Stomach (tissue), 9 donors: ENCODE measurements around the gene PPP4C. TPM values are rescaled to one million over a fixed set of nuclear protein-coding genes. Genes with fewer than 3 reads are reported as not detected.
"Not testable (repeated sequence)": the region's sequence is repeated elsewhere in the genome, so short reads cannot be mapped to it uniquely, and the experiment has no call there.

ENCODE experiments used
- DNase-seq, 2 donors: peaks; one replicate each; pipeline versions ENCODE4 v3.0.0 to v3.0.0-alpha.2; 2013 to 2019
- H3K27ac ChIP-seq, 5 donors: fragments of 200-600 bp in 4 of 5; sonication (generic) in 4 of 5; one replicate each; pipeline ENCODE4 v1.5.1; 2013 to 2019; ENCODE audit warnings: mild to moderate bottlenecking in 1 of 5, moderate library complexity in 1 of 5
- H3K27me3 ChIP-seq, 3 donors: fragments of 200-600 bp; sonication (generic); one replicate each; pipeline ENCODE4 v1.5.1; 2017 to 2019; ENCODE audit warnings: mixed run types in 1 of 3
- H3K36me3 ChIP-seq, 4 donors: fragments of 200-600 bp; sonication (generic); 1 replicate in 3 of 4; 2 replicates in 1 of 4; pipeline ENCODE4 v1.5.1; 2016 to 2019
- H3K4me1 ChIP-seq, 4 donors: fragments of 200-600 bp; sonication (generic); one replicate each; pipeline ENCODE4 v1.5.1; 2016 to 2019
- H3K4me3 ChIP-seq, 4 donors: fragments of 200-600 bp; sonication (generic) in 3 of 4; one replicate each; pipeline ENCODE4 v1.5.1; 2016 to 2019; ENCODE audit warnings: mild to moderate bottlenecking in 1 of 4
- H3K9me3 ChIP-seq, 4 donors: fragments of 200-600 bp; sonication (generic); one replicate each; pipeline ENCODE4 v1.5.1; 2016 to 2019
- CTCF ChIP-seq, 7 experiments: fragments of 450-650 bp in 4 of 7; fragments of 200-600 bp in 3 of 7; sonication (generic) in 3 of 7; IDR thresholded peaks; one replicate each; pipeline ENCODE4 v1.5.1; 2016 to 2019; ENCODE audit warnings: antibody characterized with exemption in 7 of 7, control low read depth in 2 of 7, mild to moderate bottlenecking in 1 of 7
- EP300 ChIP-seq: sonication (generic); formaldehyde crosslinking; IDR thresholded peaks from one replicate; pipeline ENCODE4 v1.6.1; 2017; ENCODE audit warnings: antibody characterized with exemption
- POLR2A ChIP-seq, 4 donors: fragments of 450-650 bp; IDR thresholded peaks; one replicate each; pipeline ENCODE4 v1.6.1; 2016; ENCODE audit warnings: antibody characterized with exemption in 4 of 4, control low read depth in 2 of 4, mild to moderate bottlenecking in 1 of 4, moderate library complexity in 1 of 4
- POLR2AphosphoS5 ChIP-seq, 3 donors: sonication (generic); formaldehyde crosslinking; IDR thresholded peaks; one replicate each; pipeline ENCODE4 v1.6.1; 2016; ENCODE audit warnings: antibody characterized with exemption in 3 of 3
- WGBS, 5 donors: extraction: QIAGEN DNeasy Blood & Tissue Kit in 3 of 5; methylation state at CpG; one replicate each; pipeline versions ENCODE4 v1.1.5 to v1.1.7; 2013 to 2018; 5-methylcytosine and 5-hydroxymethylcytosine counted together
- intact Hi-C: fragments of 100-400 bp; cut with DNase I; formaldehyde crosslinking; loops from one replicate; pipeline ENCODE4 v1.15.1; 2023; ENCODE audit warnings: low total_unique reads
- polyA plus RNA-seq, 3 donors: library from polyadenylated mRNA; stranded (reverse); fragments of 200-250 nt; gene quantifications; one replicate each; pipeline ENCODE4 v1.2.3, GENCODE V29; 2013
- total RNA-seq, 5 donors: library from RNA; depleted of rRNA; stranded (reverse); fragments of >200 nt; gene quantifications; one replicate each; pipeline versions ENCODE4 v1.1.0 to v1.2.3, GENCODE V29; 2014 to 2016
- donor health status: healthy with polysubstance abuse.
- donor health status: Bipolar disorder and iron deficiency.
- donor health status: healthy.

The PPP4C gene
- total and polyA plus RNA-seq, 8 donors = 21.4 to 118 (median 74.2) TPM

GRCh38 chr16:30124985-30125379, 49.2 kb downstream of the PPP4C start:
- TF ChIP-seq CTCF (IDR thresholded peaks at IDR 0.05) = no peak
- no peak for TF ChIP-seq EP300
- no peak for TF ChIP-seq POLR2A (IDR thresholded peaks at IDR 0.05)
- no peak for TF ChIP-seq POLR2AphosphoS5 (IDR thresholded peaks at IDR 0.05)
- WGBS, 5 donors = 66 to 87% (median 69%) methylated on average over 4 of the region's 4 CpGs
- Histone ChIP-seq H3K27ac (peak overlapping the region in 4 of 5 donors; percentile 94 to 96 (median 94)), H3K9me3 (no peaks in the 10 kb centered on the region), H3K36me3 (peaks cover 2 to 13% (median 8%) of the 10 kb centered on the region in 4 donors), H3K4me3 (no peak overlapping the region), H3K27me3 (no peaks in the 10 kb centered on the region), H3K4me1 (peaks cover 31 to 43% (median 39%) of the 10 kb centered on the region in 4 donors)
- DNase-seq = no peak
- intact Hi-C loops = no loop called here

DNA sequence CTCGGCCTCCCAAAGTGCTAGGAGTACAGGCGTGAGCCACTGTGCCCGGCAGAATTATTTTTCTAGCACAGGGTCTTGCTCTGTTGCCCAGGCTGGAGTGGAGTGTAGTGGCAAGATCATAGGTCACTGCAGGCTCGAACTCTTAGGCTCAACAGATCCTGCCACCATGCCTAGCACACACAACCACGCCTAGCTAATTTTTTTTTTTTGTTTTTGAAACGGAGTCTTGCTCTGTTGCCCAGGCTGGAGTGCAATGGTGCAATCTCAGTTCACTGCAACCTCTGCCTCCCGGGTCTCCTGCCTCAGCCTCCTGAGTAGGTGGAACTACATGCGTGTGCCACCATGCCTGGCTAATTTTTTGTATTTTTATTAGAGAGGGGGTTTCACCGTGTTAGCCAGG, 49.9 kb downstream of the PPP4C start:
- H3K9me3 ChIP-seq, H3K27ac ChIP-seq, H3K36me3 ChIP-seq, DNase-seq, intact Hi-C loops, H3K27me3 ChIP-seq, H3K4me3 ChIP-seq: not testable (repeated sequence)
- WGBS, 5 donors = 86 to 93% (median 91%) methylated on average over 9 of the region's 9 CpGs
- peaks cover 29 to 36% (median 32%) of the 10 kb centered on the region in 4 donors for H3K4me1 ChIP-seq

- TF ChIP-seq CTCF (IDR thresholded peaks at IDR 0.05) (no peak), EP300 (no peak), POLR2AphosphoS5 (IDR thresholded peaks at IDR 0.05) (no peak), POLR2A (IDR thresholded peaks at IDR 0.05) (no peak)
- intact Hi-C loops = no loop called here
- Histone ChIP-seq H3K36me3 (no peaks in the 10 kb centered on the region), H3K9me3 (no peaks in the 10 kb centered on the region), H3K4me3 (no peak overlapping the region), H3K27ac (no peak overlapping the region), H3K27me3 (no peaks in the 10 kb centered on the region), H3K4me1 (peaks cover 9 to 16% (median 13%) of the 10 kb centered on the region in 4 donors)
- no peak for DNase-seq
- WGBS, 5 donors = 63 to 94% (median 77%) methylated on average over 1 of the region's 1 CpG
Measured at GRCh38 chr16:30127993-30128392, 52.2 kb downstream of the PPP4C start.

GRCh38 chr16:30131869-30132475, 56.2 kb downstream of the PPP4C start:
- intact Hi-C loops = no loop called here
- no peaks in the 10 kb centered on the region for H3K4me1 ChIP-seq
- TF ChIP-seq POLR2A (IDR thresholded peaks at IDR 0.05) = no peak
- no peak for TF ChIP-seq POLR2AphosphoS5 (IDR thresholded peaks at IDR 0.05)
- no peak for TF ChIP-seq EP300
- TF ChIP-seq CTCF (IDR thresholded peaks at IDR 0.05) = no peak
- no peaks in the 10 kb centered on the region for H3K27me3 ChIP-seq
- no peak overlapping the region for H3K4me3 ChIP-seq
- H3K27ac ChIP-seq = no peak overlapping the region
- DNase-seq = peak in 1 of 2 donors; percentile 57
- WGBS, 5 donors = 60 to 87% (median 70%) methylated on average over 4 of the region's 4 CpGs
- no peaks in the 10 kb centered on the region for H3K9me3 ChIP-seq
- H3K36me3 ChIP-seq = no peaks in the 10 kb centered on the region

- intact Hi-C loops = no loop called here
- TF ChIP-seq POLR2AphosphoS5 (IDR thresholded peaks at IDR 0.05) = no peak
- no peak overlapping the region for H3K27ac ChIP-seq
- H3K9me3 ChIP-seq = no peaks in the 10 kb centered on the region
- no peaks in the 10 kb centered on the region for H3K36me3 ChIP-seq
- 64 to 79% (median 68%) methylated on average over 3 of the region's 3 CpGs for WGBS, 5 donors
- H3K4me3 ChIP-seq = no peak overlapping the region
- DNase-seq = no peak
- H3K27me3 ChIP-seq = no peaks in the 10 kb centered on the region
- no peaks in the 10 kb centered on the region for H3K4me1 ChIP-seq
Measured at GRCh38 chr16:30132591-30132990, 56.8 kb downstream of the PPP4C start.

Other genes starting within 250 kb of the PPP4C start
- 10 to 100 TPM in 4 of 5 donors, 1 to 10 TPM in 1; 2.3 to 91.5 (median 54.5) TPM for gene CDIPT, start 212.8 kb upstream of the PPP4C start, total RNA-seq
- gene CDIPT, start 212.8 kb upstream of the PPP4C start, polyA plus RNA-seq = 10 to 100 TPM; 51.6 to 72.6 (median 53.9) TPM
- 10 to 100 TPM in 2 of 5 donors, 1 to 10 TPM in 2, not detected in 1; 6.2 to 31.4 (median 12.0) TPM for gene SEZ6L2, start 176.4 kb upstream of the PPP4C start, total RNA-seq
- gene SEZ6L2, start 176.4 kb upstream of the PPP4C start, polyA plus RNA-seq = 1 to 10 TPM; 1.5 to 7.7 (median 7.6) TPM
- 10 to 100 TPM in 1 of 5 donors, 1 to 10 TPM in 2, not detected in 2; 4.5 to 11.0 (median 8.4) TPM for gene ASPHD1, start 175.5 kb upstream of the PPP4C start, total RNA-seq
- gene ASPHD1, start 175.5 kb upstream of the PPP4C start, polyA plus RNA-seq = 10 to 100 TPM; 11.6 to 29.8 (median 15.7) TPM
- gene KCTD13, start 149.8 kb upstream of the PPP4C start, total RNA-seq = 100 to 1,000 TPM in 1 of 5 donors, 10 to 100 TPM in 4; 15.4 to 182 (median 35.3) TPM
- 10 to 100 TPM in 1 of 3 donors, 1 to 10 TPM in 2; 6.3 to 14.3 (median 7.4) TPM for gene KCTD13, start 149.8 kb upstream of the PPP4C start, polyA plus RNA-seq
- gene TMEM219, start 113.9 kb upstream of the PPP4C start, total RNA-seq = 100 to 1,000 TPM in 1 of 5 donors, 10 to 100 TPM in 4; 32.1 to 238 (median 60.5) TPM
- 100 to 1,000 TPM; 190 to 286 (median 212) TPM for gene TMEM219, start 113.9 kb upstream of the PPP4C start, polyA plus RNA-seq
- 100 to 1,000 TPM in 1 of 5 donors, 10 to 100 TPM in 4; 33.8 to 135 (median 36.6) TPM for gene TAOK2, start 102.1 kb upstream of the PPP4C start, total RNA-seq
- gene TAOK2, start 102.1 kb upstream of the PPP4C start, polyA plus RNA-seq = 10 to 100 TPM; 12.5 to 22.6 (median 14.5) TPM
- gene HIRIP3, start 80.4 kb upstream of the PPP4C start, total RNA-seq = 10 to 100 TPM in 1 of 5 donors, 1 to 10 TPM in 4; 1.8 to 13.4 (median 5.1) TPM
- gene HIRIP3, start 80.4 kb upstream of the PPP4C start, polyA plus RNA-seq = 10 to 100 TPM; 13.6 to 14.8 (median 13.7) TPM
- gene INO80E, start 79.8 kb upstream of the PPP4C start, total RNA-seq = 100 to 1,000 TPM in 1 of 5 donors, 10 to 100 TPM in 3, 1 to 10 TPM in 1; 3.5 to 319 (median 18.2) TPM
- 100 to 1,000 TPM in 1 of 3 donors, 10 to 100 TPM in 2; 45.7 to 109 (median 59.0) TPM for gene INO80E, start 79.8 kb upstream of the PPP4C start, polyA plus RNA-seq
- gene DOC2A, start 65.0 kb upstream of the PPP4C start, total RNA-seq = 10 to 100 TPM in 1 of 5 donors, under 1 TPM in 1, not detected in 3; 0.72 to 20.9 TPM
- gene DOC2A, start 65.0 kb upstream of the PPP4C start, polyA plus RNA-seq = 1 to 10 TPM in 1 of 3 donors, under 1 TPM in 1, not detected in 1; 0.75 to 2.8 TPM
- gene C16orf92, start 52.8 kb upstream of the PPP4C start, total RNA-seq = not detected
- gene C16orf92, start 52.8 kb upstream of the PPP4C start, polyA plus RNA-seq = not detected
- under 1 TPM in 1 of 5 donors, not detected in 4; 0.92 TPM for gene TLCD3B, start 44.7 kb upstream of the PPP4C start, total RNA-seq
- gene TLCD3B, start 44.7 kb upstream of the PPP4C start, polyA plus RNA-seq = under 1 TPM in 1 of 3 donors, not detected in 2; 0.18 TPM
- gene ALDOA, start 10.2 kb upstream of the PPP4C start, total RNA-seq = 1,000 to 10,000 TPM in 1 of 5 donors, 100 to 1,000 TPM in 4; 180 to 2,515 (median 698) TPM
- 1,000 to 10,000 TPM in 1 of 3 donors, 100 to 1,000 TPM in 2; 740 to 1,310 (median 887) TPM for gene ALDOA, start 10.2 kb upstream of the PPP4C start, polyA plus RNA-seq
- gene TBX6, start 15.9 kb downstream of the PPP4C start, total RNA-seq = 10 to 100 TPM in 1 of 5 donors, 1 to 10 TPM in 1, not detected in 3; 3.8 to 25.0 TPM
- 1 to 10 TPM; 1.1 to 2.5 (median 2.1) TPM for gene TBX6, start 15.9 kb downstream of the PPP4C start, polyA plus RNA-seq
- 100 to 1,000 TPM in 1 of 5 donors, 10 to 100 TPM in 4; 13.9 to 116 (median 37.9) TPM for gene YPEL3, start 20.2 kb downstream of the PPP4C start, total RNA-seq
- 100 to 1,000 TPM; 103 to 162 (median 111) TPM for gene YPEL3, start 20.2 kb downstream of the PPP4C start, polyA plus RNA-seq
- gene GDPD3, start 37.5 kb downstream of the PPP4C start, total RNA-seq = 100 to 1,000 TPM in 1 of 5 donors, 1 to 10 TPM in 4; 1.8 to 178 (median 7.2) TPM
- 10 to 100 TPM in 1 of 3 donors, 1 to 10 TPM in 2; 4.4 to 15.9 (median 4.6) TPM for gene GDPD3, start 37.5 kb downstream of the PPP4C start, polyA plus RNA-seq
- 100 to 1,000 TPM in 3 of 5 donors, 10 to 100 TPM in 2; 21.5 to 290 (median 111) TPM for gene MAPK3, start 47.2 kb downstream of the PPP4C start, total RNA-seq
- gene MAPK3, start 47.2 kb downstream of the PPP4C start, polyA plus RNA-seq = 100 to 1,000 TPM in 1 of 3 donors, 10 to 100 TPM in 2; 39.9 to 203 (median 68.2) TPM
- 10 to 100 TPM; 13.0 to 30.3 (median 18.7) TPM for gene CORO1A, start 107.6 kb downstream of the PPP4C start, total RNA-seq
- gene CORO1A, start 107.6 kb downstream of the PPP4C start, polyA plus RNA-seq = 10 to 100 TPM; 34.2 to 42.5 (median 37.3) TPM
- gene BOLA2B, start 117.7 kb downstream of the PPP4C start, total RNA-seq = 100 to 1,000 TPM in 2 of 5 donors, 10 to 100 TPM in 2, not detected in 1; 21.3 to 415 (median 168) TPM
- 100 to 1,000 TPM; 281 to 322 (median 321) TPM for gene BOLA2B, start 117.7 kb downstream of the PPP4C start, polyA plus RNA-seq
- 10 to 100 TPM in 3 of 5 donors, 1 to 10 TPM in 2; 2.3 to 86.9 (median 19.0) TPM for gene SLX1A, start 117.9 kb downstream of the PPP4C start, total RNA-seq
- 10 to 100 TPM; 80.8 to 86.0 (median 84.2) TPM for gene SLX1A, start 117.9 kb downstream of the PPP4C start, polyA plus RNA-seq
- gene SULT1A3, start 123.3 kb downstream of the PPP4C start, total RNA-seq = 100 to 1,000 TPM in 1 of 5 donors, 10 to 100 TPM in 3, 1 to 10 TPM in 1; 4.2 to 118 (median 63.6) TPM
- 10 to 100 TPM; 23.8 to 53.2 (median 42.2) TPM for gene SULT1A3, start 123.3 kb downstream of the PPP4C start, polyA plus RNA-seq
- 1 to 10 TPM in 4 of 5 donors, not detected in 1; 1.6 to 6.4 (median 3.0) TPM for gene NPIPB13, start 172.5 kb downstream of the PPP4C start, total RNA-seq
- 1 to 10 TPM; 1.7 to 5.5 (median 2.6) TPM for gene NPIPB13, start 172.5 kb downstream of the PPP4C start, polyA plus RNA-seq